Liver (tissue), 9 donors: ENCODE data around the gene SLC1A5. TPM values are rescaled to one million over a fixed set of nuclear protein-coding genes. Genes with fewer than 3 reads are reported as not detected.

Source experiments
- DNase-seq: peaks from one replicate; pipeline ENCODE4 v3.0.0-alpha.2; 2017; ENCODE audit warnings: low spot score
- H3K27ac ChIP-seq, 2 donors: one replicate each; pipeline ENCODE4 v1.7.0; 2013; ENCODE audit warnings: inconsistent platforms in 2 of 2, low read length in 2 of 2, control low read depth in 1 of 2, low read depth in 1 of 2, mild to moderate bottlenecking in 1 of 2
- H3K27me3 ChIP-seq, 4 donors: one replicate each; pipeline versions ENCODE4 v1.6.1 to v1.7.0; 2013; ENCODE audit warnings: low read length in 3 of 4, inconsistent platforms in 1 of 4, mild to moderate bottlenecking in 1 of 4, moderate library complexity in 1 of 4; ENCODE audit not compliant: control insufficient read depth in 4 of 4, insufficient read depth in 4 of 4
- H3K36me3 ChIP-seq, 4 donors: one replicate each; pipeline versions ENCODE4 v1.6.1 to v1.7.0; 2013; ENCODE audit warnings: low read length in 3 of 4, mild to moderate bottlenecking in 3 of 4, low read depth in 1 of 4, moderate library complexity in 1 of 4; ENCODE audit not compliant: control insufficient read depth in 4 of 4, insufficient read depth in 3 of 4
- H3K4me1 ChIP-seq, 4 donors: one replicate each; pipeline versions ENCODE4 v1.6.1 to v1.7.0; 2013; ENCODE audit warnings: low read length in 3 of 4, mild to moderate bottlenecking in 3 of 4, moderate library complexity in 1 of 4; ENCODE audit not compliant: control insufficient read depth in 4 of 4, insufficient read depth in 4 of 4
- H3K4me3 ChIP-seq, 3 donors: one replicate each; pipeline versions ENCODE4 v1.6.1 to v1.7.0; 2013; ENCODE audit warnings: low read length in 3 of 3, control low read depth in 1 of 3, low read depth in 1 of 3, mild to moderate bottlenecking in 1 of 3
- H3K9ac ChIP-seq, 2 donors: one replicate each; pipeline ENCODE4 v1.7.0; 2013; ENCODE audit warnings: low read length in 2 of 2, mild to moderate bottlenecking in 2 of 2, moderate library complexity in 2 of 2, control low read depth in 1 of 2, low read depth in 1 of 2
- H3K9me3 ChIP-seq, 4 donors: one replicate each; pipeline versions ENCODE4 v1.6.1 to v1.7.0; 2013; ENCODE audit warnings: low read length in 3 of 4; ENCODE audit not compliant: control insufficient read depth in 4 of 4
- ATF3 ChIP-seq: IDR thresholded peaks from 2 replicates; pipeline ENCODE4 v1.6.1; 2016; ENCODE audit warnings: antibody characterized with exemption
- EGR1 ChIP-seq, 2 donors: IDR thresholded peaks; 2 replicates each; pipeline ENCODE4 v1.6.1; 2016 to 2018; ENCODE audit warnings: antibody characterized with exemption in 2 of 2, low read depth in 2 of 2
- FOXA1 ChIP-seq: IDR thresholded peaks from 2 replicates; pipeline ENCODE4 v1.6.1; 2016; ENCODE audit warnings: antibody characterized with exemption
- FOXA2 ChIP-seq: IDR thresholded peaks from 2 replicates; pipeline ENCODE4 v1.6.1; 2016; ENCODE audit warnings: antibody characterized with exemption
- GABPA ChIP-seq, 2 donors: IDR thresholded peaks in 1 of 2; conservative IDR thresholded peaks in 1 of 2; 2 replicates each; pipeline ENCODE4 v1.6.1; 2016; ENCODE audit warnings: antibody characterized with exemption in 2 of 2, mild to moderate bottlenecking in 1 of 2, moderate library complexity in 1 of 2
- HNF4A ChIP-seq, 2 donors: conservative IDR thresholded peaks; 2 replicates each; pipeline ENCODE4 v1.6.1; 2016; ENCODE audit warnings: antibody characterized with exemption in 2 of 2, mild to moderate bottlenecking in 2 of 2
- HNF4G ChIP-seq: IDR thresholded peaks from 2 replicates; pipeline ENCODE4 v1.6.1; 2016; ENCODE audit warnings: antibody characterized with exemption
- JUND ChIP-seq, 2 donors: IDR thresholded peaks; 2 replicates each; pipeline ENCODE4 v1.6.1; 2016; ENCODE audit warnings: antibody characterized with exemption in 2 of 2
- MAX ChIP-seq: IDR thresholded peaks from 2 replicates; pipeline ENCODE4 v1.6.1; 2016; ENCODE audit warnings: antibody characterized with exemption
- NR2F2 ChIP-seq: IDR thresholded peaks from 2 replicates; pipeline ENCODE4 v1.6.1; 2016; ENCODE audit warnings: antibody characterized with exemption
- RAD21 ChIP-seq, 2 donors: IDR thresholded peaks; 2 replicates each; pipeline ENCODE4 v1.6.1; 2016; ENCODE audit warnings: antibody characterized with exemption in 2 of 2, mild to moderate bottlenecking in 2 of 2
- REST ChIP-seq: IDR thresholded peaks from 2 replicates; pipeline ENCODE4 v1.6.1; 2016; ENCODE audit warnings: antibody characterized with exemption, mild to moderate bottlenecking
- SP1 ChIP-seq: IDR thresholded peaks from 2 replicates; pipeline ENCODE4 v1.6.1; 2018; ENCODE audit warnings: antibody characterized with exemption, mild to moderate bottlenecking
- TAF1 ChIP-seq: conservative IDR thresholded peaks from 2 replicates; pipeline ENCODE4 v1.6.1; 2016; ENCODE audit warnings: antibody characterized with exemption, mild to moderate bottlenecking
- YY1 ChIP-seq: IDR thresholded peaks from 2 replicates; pipeline ENCODE4 v1.6.1; 2016; ENCODE audit warnings: antibody characterized with exemption, mild to moderate bottlenecking
- ZBTB33 ChIP-seq: IDR thresholded peaks from 2 replicates; pipeline ENCODE4 v1.6.1; 2016; ENCODE audit warnings: antibody characterized with exemption
- WGBS: extraction: QIAGEN DNeasy Blood & Tissue Kit; methylation state at CpG from one replicate; pipeline ENCODE4 v1.1.7; 2013; 5-methylcytosine and 5-hydroxymethylcytosine counted together
- polyA plus RNA-seq, 2 donors: library from polyadenylated mRNA; stranded (reverse) in 1 of 2; unstranded in 1 of 2; fragments of 200-250 nt in 1 of 2; fragments of >200 nt in 1 of 2; fragmentation: Nextera tagmentation in 1 of 2; extraction: Ambion mirVana in 1 of 2; gene quantifications; one replicate each; pipeline versions ENCODE4 v1.2.1 to v1.2.3, GENCODE V29; 2013 to 2015
- total RNA-seq, 2 donors: library from RNA; depleted of rRNA; stranded (reverse); fragments of >200 nt; gene quantifications; one replicate each; pipeline ENCODE4 v1.2.3, GENCODE V29; 2014
- TF ChIP-seq, protein P1 (sequence below): fragments of 150-350 bp; IDR thresholded peaks from 2 replicates; pipeline ENCODE4 v1.5.1; 2017; ENCODE audit warnings: improper control_type of control experiment, low read depth, low read length; ENCODE audit not compliant: missing input control
- donor health status: healthy.
- donor health status: healthy.
- donor health status: healthy.
- donor health status: healthy.
- donor health status: healthy.

SLC1A5 gene
- total and polyA plus RNA-seq, 4 donors = 1.5 to 90.8 (median 6.1) TPM

- Histone ChIP-seq H3K27me3 (no peaks in the 10 kb centered on the region), H3K9me3 (no peaks in the 10 kb centered on the region), H3K36me3 (peaks cover 0 to 5% (median 2%) of the 10 kb centered on the region in 4 donors), H3K9ac (no peak overlapping the region), H3K4me3 (no peak overlapping the region), H3K27ac (no peak overlapping the region), H3K4me1 (peaks cover 10 to 42% (median 27%) of the 10 kb centered on the region in 4 donors)
- DNase-seq = no peak
- whole genome bisulfite sequencing = 90% methylated on average over 17 of the region's 17 CpGs
- TF ChIP-seq YY1 = no peak
- TF ChIP-seq REST = no peak
- no peak for TF ChIP-seq NR2F2
- no peak for TF ChIP-seq MAX
- no peak for TF ChIP-seq RAD21 (IDR thresholded peaks at IDR 0.05)
- no peak for TF ChIP-seq FOXA2
- TF ChIP-seq, protein P1, sequence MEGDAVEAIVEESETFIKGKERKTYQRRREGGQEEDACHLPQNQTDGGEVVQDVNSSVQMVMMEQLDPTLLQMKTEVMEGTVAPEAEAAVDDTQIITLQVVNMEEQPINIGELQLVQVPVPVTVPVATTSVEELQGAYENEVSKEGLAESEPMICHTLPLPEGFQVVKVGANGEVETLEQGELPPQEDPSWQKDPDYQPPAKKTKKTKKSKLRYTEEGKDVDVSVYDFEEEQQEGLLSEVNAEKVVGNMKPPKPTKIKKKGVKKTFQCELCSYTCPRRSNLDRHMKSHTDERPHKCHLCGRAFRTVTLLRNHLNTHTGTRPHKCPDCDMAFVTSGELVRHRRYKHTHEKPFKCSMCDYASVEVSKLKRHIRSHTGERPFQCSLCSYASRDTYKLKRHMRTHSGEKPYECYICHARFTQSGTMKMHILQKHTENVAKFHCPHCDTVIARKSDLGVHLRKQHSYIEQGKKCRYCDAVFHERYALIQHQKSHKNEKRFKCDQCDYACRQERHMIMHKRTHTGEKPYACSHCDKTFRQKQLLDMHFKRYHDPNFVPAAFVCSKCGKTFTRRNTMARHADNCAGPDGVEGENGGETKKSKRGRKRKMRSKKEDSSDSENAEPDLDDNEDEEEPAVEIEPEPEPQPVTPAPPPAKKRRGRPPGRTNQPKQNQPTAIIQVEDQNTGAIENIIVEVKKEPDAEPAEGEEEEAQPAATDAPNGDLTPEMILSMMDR = no peak
- no peak for TF ChIP-seq GABPA (IDR thresholded peaks at IDR 0.05 in 1 of 2, conservative IDR thresholded peaks at IDR 0.05 in 1 of 2)
Measured at GRCh38 chr19:46741447-46741846, 46.9 kb downstream of the SLC1A5 start.

DNA sequence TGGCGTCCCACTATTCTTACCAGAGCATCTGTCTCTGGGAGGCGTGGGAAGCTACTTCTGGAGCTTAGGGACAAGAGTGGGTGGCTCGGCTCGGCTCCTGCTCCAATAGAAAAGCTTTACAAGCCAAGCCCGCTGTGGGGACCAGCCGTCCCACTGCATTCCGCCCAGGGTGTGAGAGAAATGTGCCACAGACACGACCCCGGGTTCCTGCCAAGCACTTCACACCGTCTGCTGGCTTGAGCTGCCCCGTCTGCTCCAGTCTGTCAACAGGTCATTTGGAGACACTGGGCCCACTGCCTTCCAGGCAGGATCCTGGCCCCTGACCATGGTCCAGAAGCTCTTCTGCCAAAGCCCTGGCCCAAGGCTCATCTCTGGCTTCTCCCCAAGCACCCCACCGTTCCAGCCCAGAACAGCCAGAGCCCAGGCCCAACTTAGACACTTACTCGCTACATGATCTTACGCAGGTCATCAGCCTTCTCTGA, 49.1 kb downstream of the SLC1A5 start:
- DNase-seq = no peak
- Histone ChIP-seq H3K9me3 (no peaks in the 10 kb centered on the region), H3K27me3 (no peaks in the 10 kb centered on the region), H3K9ac (no peak overlapping the region), H3K4me3 (no peak overlapping the region), H3K27ac (peak overlapping the region in 1 of 2 donors; percentile 21), H3K36me3 (peaks cover 0 to 6% (median 2%) of the 10 kb centered on the region in 4 donors), H3K4me1 (peaks cover 2 to 38% (median 19%) of the 10 kb centered on the region in 4 donors)
- 54% methylated on average over 14 of the region's 14 CpGs for WGBS
- TF ChIP-seq HNF4G (no peak), FOXA1 (no peak), FOXA2 (no peak), NR2F2 (peak; percentile 35), SP1 (no peak), MAX (no peak), ZBTB33 (no peak), EGR1 (IDR thresholded peaks at IDR 0.05; ENCODE audit: low read depth in 2 of 2) (no peak), YY1 (no peak), REST (no peak), HNF4A (conservative IDR thresholded peaks at IDR 0.05) (peak in 1 of 2 donors; percentile 39), ATF3 (no peak), TAF1 (no peak), RAD21 (IDR thresholded peaks at IDR 0.05) (no peak), JUND (IDR thresholded peaks at IDR 0.05) (no peak), GABPA (IDR thresholded peaks at IDR 0.05 in 1 of 2, conservative IDR thresholded peaks at IDR 0.05 in 1 of 2) (no peak)
- TF ChIP-seq, protein P1 = no peak
